22Rv1 (cell line): ENCODE data around the gene TGFBR2.

Source experiments
- H3K27ac ChIP-seq: fragments of 450-650 bp; 2 replicates; pipeline ENCODE4 v1.5.1; 2017
- CTCF ChIP-seq: fragments of 450-650 bp; IDR thresholded peaks from 2 replicates; pipeline ENCODE4 v1.5.1; 2017; ENCODE audit warnings: mild to moderate bottlenecking
- ZFX ChIP-seq: fragments of 450-650 bp; IDR thresholded peaks from 2 replicates; pipeline ENCODE4 v1.6.1; 2017; ENCODE audit warnings: antibody characterized with exemption, borderline replicate concordance

The TGFBR2 gene

GRCh38 chr3:30578986-30579579, 27.3 kb upstream of the TGFBR2 start:
- TF ChIP-seq CTCF: no peak
- no peak for TF ChIP-seq ZFX
- H3K27ac ChIP-seq: no peak overlapping the region

- H3K27ac ChIP-seq: no peak overlapping the region
- TF ChIP-seq CTCF (no peak), ZFX (no peak)
These were observed 25.3 kb upstream of the TGFBR2 start for GRCh38 chr3:30581067-30581585.

GRCh38 chr3:30581982-30582381, 24.4 kb upstream of the TGFBR2 start:
- TF ChIP-seq CTCF: no peak
- no peak for TF ChIP-seq ZFX
- H3K27ac ChIP-seq: no peak overlapping the region

GRCh38 chr3:30583973-30584372, 22.4 kb upstream of the TGFBR2 start:
- no peak overlapping the region for H3K27ac ChIP-seq
- TF ChIP-seq ZFX (no peak), CTCF (no peak)

GRCh38 chr3:30585654-30586053, 20.7 kb upstream of the TGFBR2 start:
- no peak for TF ChIP-seq ZFX
- no peak for TF ChIP-seq CTCF
- no peak overlapping the region for H3K27ac ChIP-seq

- no peak for TF ChIP-seq CTCF
- no peak overlapping the region for H3K27ac ChIP-seq
These were observed 20.1 kb upstream of the TGFBR2 start for GRCh38 chr3:30586096-30586805.

- no peak overlapping the region for H3K27ac ChIP-seq
- TF ChIP-seq CTCF: no peak
- TF ChIP-seq ZFX: no peak
These were observed 19.5 kb upstream of the TGFBR2 start for GRCh38 chr3:30586806-30587486.
